Measurements from ENCODE around the gene METAP1D. TPM values are rescaled to one million over a fixed set of nuclear protein-coding genes. Genes with fewer than 3 reads are reported as not detected.

METAP1D gene
- total RNA-seq, 1 experiment from 2014 or later = 5.2 TPM

GRCh38 chr2:172000696-172001361 is 1.1 kb downstream of the METAP1D start:
- H2AFZ ChIP-seq (ENCODE audit: low read length) = no peak overlapping the region
- H3K23ac ChIP-seq (ENCODE audit: insufficient read length, low read depth, low read length) = no peak overlapping the region
- H3K4me1 Mint-ChIP-seq = peaks cover 16% of the 10 kb centered on the region in 2 experiments
- no peaks in the 10 kb centered on the region for H3K9me3 ChIP-seq (ENCODE audit: control insufficient read depth, low read depth, low read length)
- H3K18ac ChIP-seq (ENCODE audit: insufficient read length, low read depth, low read length) = no peak overlapping the region
- no peaks in the 10 kb centered on the region for H3K27me3 ChIP-seq (ENCODE audit: insufficient read depth, low read length)
- no peak overlapping the region for H3K56ac ChIP-seq (ENCODE audit: insufficient read length, low read depth, low read length)
- H3K27ac Mint-ChIP-seq = no peak overlapping the region
- H3K27me3 Mint-ChIP-seq (ENCODE audit: low read depth) = peaks cover 22% of the 10 kb centered on the region
- no peak overlapping the region for H3K27ac ChIP-seq (ENCODE audit: insufficient read length, low read depth, low read length)
- H2BK5ac ChIP-seq (ENCODE audit: insufficient read length, low read length) = no peak overlapping the region
- WGBS (ENCODE audit: extremely low coverage, insufficient read length, low lambda C conversion rate) = no CpG with 5 or more reads among the region's 13 CpGs
- H3K4me3 Mint-ChIP-seq = peak overlapping the region; percentile 83 to 94
- H4K20me1 ChIP-seq (ENCODE audit: control insufficient read depth, insufficient read depth, insufficient read length) = no peaks in the 10 kb centered on the region
- TF ChIP-seq CTCF (conservative IDR thresholded peaks at IDR 0.05) = no peak
- H3K79me2 ChIP-seq (ENCODE audit: insufficient read depth, low read length) = no peaks in the 10 kb centered on the region
- no peak overlapping the region for H3K14ac ChIP-seq (ENCODE audit: insufficient read depth, low read length)
- no peak overlapping the region for H2BK120ac ChIP-seq (ENCODE audit: low read depth, low read length, poor library complexity, severe bottlenecking)
- peak overlapping the region; percentile 72 for H3K4me2 ChIP-seq (ENCODE audit: insufficient read depth, insufficient read length, low read length)
- no peaks in the 10 kb centered on the region for H3K9me3 Mint-ChIP-seq
- no peak overlapping the region for H2AK5ac ChIP-seq (ENCODE audit: insufficient read length, low read length)
- H3K79me1 ChIP-seq (ENCODE audit: insufficient read depth, low read depth, low read length, poor library complexity, severe bottlenecking) = no peaks in the 10 kb centered on the region
- no peak overlapping the region for H2BK15ac ChIP-seq (ENCODE audit: low read depth, low read length)
- H4K91ac ChIP-seq (ENCODE audit: insufficient read length, low read depth, low read length) = no peak overlapping the region
- no peak overlapping the region for H2BK20ac ChIP-seq (ENCODE audit: low read depth, low read length, poor library complexity, severe bottlenecking)
- no peak overlapping the region for H3T11ph ChIP-seq (ENCODE audit: low read length)
- H3K36me3 Mint-ChIP-seq (ENCODE audit: insufficient read depth in 1 of 3, low read depth in 3 of 3) = no peaks in the 10 kb centered on the region
- no peak for DNase-seq
- peak overlapping the region; percentile 35 for H4K5ac ChIP-seq (ENCODE audit: insufficient read length, low read depth, low read length)
- H3K4ac ChIP-seq (ENCODE audit: low read depth, low read length) = no peak overlapping the region
- no peak overlapping the region for H2BK12ac ChIP-seq (ENCODE audit: insufficient read length, low read depth, low read length)
- no peak overlapping the region for H3K9ac ChIP-seq (ENCODE audit: extremely low read depth, insufficient read length, low read length)
- H3K4me1 ChIP-seq (ENCODE audit: insufficient read depth, low read length) = no peaks in the 10 kb centered on the region
- no peaks in the 10 kb centered on the region for H3K23me2 ChIP-seq (ENCODE audit: insufficient read length, low read depth, low read length, poor library complexity, severe bottlenecking)
- no peak overlapping the region for H4K8ac ChIP-seq (replicated peaks; ENCODE audit: insufficient read length, low read depth, low read length)
